ENCODE results near the gene TULP4.

DNA sequence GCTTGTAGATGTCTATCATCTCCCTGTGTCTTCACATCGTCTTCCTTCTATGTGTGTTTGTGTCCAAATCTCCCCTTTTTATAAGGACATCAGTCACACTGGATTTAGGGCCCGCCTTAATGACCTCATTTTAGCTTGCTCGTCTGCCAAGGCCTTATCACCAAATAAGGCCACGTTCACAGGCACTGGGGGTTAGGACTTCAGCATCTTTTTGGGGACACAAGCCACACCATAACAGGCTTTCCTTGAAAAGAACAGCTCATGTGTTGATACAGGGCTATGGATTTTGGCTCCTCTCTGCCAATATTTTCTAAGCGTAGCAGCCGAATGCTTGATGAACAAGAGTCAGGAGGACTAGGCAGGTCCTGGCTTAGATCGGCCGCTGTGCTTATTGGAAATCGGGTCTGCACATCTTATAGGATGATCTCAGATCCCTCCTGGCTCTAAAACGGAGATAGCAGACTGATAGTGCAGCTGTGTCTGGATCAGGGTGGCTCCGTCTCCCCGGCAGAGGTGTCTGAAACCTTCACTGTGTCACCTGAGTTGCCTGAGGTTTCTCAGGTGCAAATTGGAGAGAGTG is 231.4 kb downstream of the TULP4 start:
- TF ChIP-seq, protein P1, sequence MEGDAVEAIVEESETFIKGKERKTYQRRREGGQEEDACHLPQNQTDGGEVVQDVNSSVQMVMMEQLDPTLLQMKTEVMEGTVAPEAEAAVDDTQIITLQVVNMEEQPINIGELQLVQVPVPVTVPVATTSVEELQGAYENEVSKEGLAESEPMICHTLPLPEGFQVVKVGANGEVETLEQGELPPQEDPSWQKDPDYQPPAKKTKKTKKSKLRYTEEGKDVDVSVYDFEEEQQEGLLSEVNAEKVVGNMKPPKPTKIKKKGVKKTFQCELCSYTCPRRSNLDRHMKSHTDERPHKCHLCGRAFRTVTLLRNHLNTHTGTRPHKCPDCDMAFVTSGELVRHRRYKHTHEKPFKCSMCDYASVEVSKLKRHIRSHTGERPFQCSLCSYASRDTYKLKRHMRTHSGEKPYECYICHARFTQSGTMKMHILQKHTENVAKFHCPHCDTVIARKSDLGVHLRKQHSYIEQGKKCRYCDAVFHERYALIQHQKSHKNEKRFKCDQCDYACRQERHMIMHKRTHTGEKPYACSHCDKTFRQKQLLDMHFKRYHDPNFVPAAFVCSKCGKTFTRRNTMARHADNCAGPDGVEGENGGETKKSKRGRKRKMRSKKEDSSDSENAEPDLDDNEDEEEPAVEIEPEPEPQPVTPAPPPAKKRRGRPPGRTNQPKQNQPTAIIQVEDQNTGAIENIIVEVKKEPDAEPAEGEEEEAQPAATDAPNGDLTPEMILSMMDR (IDR thresholded peaks at IDR 0.05) = no peak
- TF ChIP-seq EP300 (IDR thresholded peaks at IDR 0.05) (no peak), POLR2A (IDR thresholded peaks at IDR 0.05) (no peak)

Measured in sigmoid colon (tissue), 4 donors.